ENCODE data around the gene LAMB4. TPM values are rescaled to one million over a fixed set of nuclear protein-coding genes. Genes with fewer than 3 reads are reported as not detected.

The LAMB4 gene
- total and polyA plus RNA-seq, 7 donors, result 0.04 to 2.0 (median 0.14) TPM; not detected in 4

DNA sequence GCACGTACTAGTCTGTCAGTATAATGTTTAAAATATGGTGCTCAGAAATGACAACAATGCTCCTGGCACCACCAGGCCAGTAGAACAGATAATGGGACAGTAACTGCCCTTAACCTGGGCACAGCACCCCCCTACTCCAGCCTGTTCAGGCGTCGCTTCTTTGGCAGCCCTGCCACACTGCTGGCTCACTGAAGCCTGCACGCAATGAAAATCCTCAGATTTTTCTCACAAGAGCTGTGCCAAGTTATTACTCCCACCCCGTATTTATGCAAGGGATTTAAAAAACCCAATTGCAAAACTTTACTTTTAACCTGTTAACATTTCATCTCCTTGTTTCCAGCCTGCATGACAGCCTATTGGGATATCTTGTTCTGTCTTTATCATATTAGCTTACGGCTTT is 70.6 kb downstream of the LAMB4 start:
- intact Hi-C loops (cut with DNase I), result no loop called here
- no peak overlapping the region for H3K27ac ChIP-seq

DNA sequence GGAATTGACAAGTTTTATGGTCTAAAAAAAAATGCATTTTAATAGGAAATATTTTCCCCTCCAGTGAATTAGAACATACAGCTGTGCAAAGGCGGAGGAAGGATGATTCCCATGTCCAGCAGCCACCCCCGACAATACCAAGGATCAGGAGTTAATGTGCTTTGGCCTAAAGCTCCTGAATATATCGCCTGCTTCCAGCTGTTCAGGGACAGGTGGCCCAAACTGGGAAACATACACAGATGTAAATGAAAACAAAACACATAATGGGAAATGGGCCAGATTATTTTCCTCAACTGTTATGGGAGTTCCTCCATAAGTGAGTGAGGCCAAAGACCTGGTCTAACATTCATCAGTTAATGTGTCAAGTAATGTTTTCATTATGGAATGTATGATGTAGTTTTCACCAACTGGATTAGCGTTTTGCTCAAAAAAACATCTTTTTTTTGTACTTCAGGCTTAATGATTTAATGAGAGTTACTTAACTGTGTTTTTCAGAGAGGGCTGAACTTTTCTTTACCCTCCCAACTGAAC is 72.1 kb downstream of the LAMB4 start:
- no peaks in the 10 kb centered on the region for H3K36me3 ChIP-seq
- intact Hi-C loops (cut with DNase I), result no loop called here
- no peak for DNase-seq
- no peaks in the 10 kb centered on the region for H3K9me3 ChIP-seq
- TF ChIP-seq POLR2AphosphoS5 (IDR thresholded peaks at IDR 0.05) (no peak), POLR2A (IDR thresholded peaks at IDR 0.05) (no peak), EP300 (IDR thresholded peaks at IDR 0.05) (no peak)
- TF ChIP-seq, protein P1, sequence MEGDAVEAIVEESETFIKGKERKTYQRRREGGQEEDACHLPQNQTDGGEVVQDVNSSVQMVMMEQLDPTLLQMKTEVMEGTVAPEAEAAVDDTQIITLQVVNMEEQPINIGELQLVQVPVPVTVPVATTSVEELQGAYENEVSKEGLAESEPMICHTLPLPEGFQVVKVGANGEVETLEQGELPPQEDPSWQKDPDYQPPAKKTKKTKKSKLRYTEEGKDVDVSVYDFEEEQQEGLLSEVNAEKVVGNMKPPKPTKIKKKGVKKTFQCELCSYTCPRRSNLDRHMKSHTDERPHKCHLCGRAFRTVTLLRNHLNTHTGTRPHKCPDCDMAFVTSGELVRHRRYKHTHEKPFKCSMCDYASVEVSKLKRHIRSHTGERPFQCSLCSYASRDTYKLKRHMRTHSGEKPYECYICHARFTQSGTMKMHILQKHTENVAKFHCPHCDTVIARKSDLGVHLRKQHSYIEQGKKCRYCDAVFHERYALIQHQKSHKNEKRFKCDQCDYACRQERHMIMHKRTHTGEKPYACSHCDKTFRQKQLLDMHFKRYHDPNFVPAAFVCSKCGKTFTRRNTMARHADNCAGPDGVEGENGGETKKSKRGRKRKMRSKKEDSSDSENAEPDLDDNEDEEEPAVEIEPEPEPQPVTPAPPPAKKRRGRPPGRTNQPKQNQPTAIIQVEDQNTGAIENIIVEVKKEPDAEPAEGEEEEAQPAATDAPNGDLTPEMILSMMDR (IDR thresholded peaks at IDR 0.05), result no peak
- H3K27ac ChIP-seq, result no peak overlapping the region
- no peak overlapping the region for H3K4me3 ChIP-seq
- 79 to 84% methylated on average over 4 of the region's 4 CpGs for WGBS, 2 donors
- no peaks in the 10 kb centered on the region for H3K4me1 ChIP-seq
- H3K27me3 ChIP-seq, result no peaks in the 10 kb centered on the region

More for the DNA sequence above, 70.6 kb downstream of the LAMB4 start:
- Histone ChIP-seq H3K4me1 (no peaks in the 10 kb centered on the region), H3K9me3 (no peaks in the 10 kb centered on the region), H3K36me3 (no peaks in the 10 kb centered on the region), H3K27me3 (no peaks in the 10 kb centered on the region), H3K4me3 (no peak overlapping the region)
- no peak for DNase-seq
- TF ChIP-seq POLR2A (IDR thresholded peaks at IDR 0.05) (no peak), EP300 (IDR thresholded peaks at IDR 0.05) (no peak), POLR2AphosphoS5 (IDR thresholded peaks at IDR 0.05) (no peak)
- TF ChIP-seq, protein P1 (IDR thresholded peaks at IDR 0.05), result no peak
- 85 to 88% methylated on average over 6 of the region's 6 CpGs for whole genome bisulfite sequencing, 2 donors

DNA sequence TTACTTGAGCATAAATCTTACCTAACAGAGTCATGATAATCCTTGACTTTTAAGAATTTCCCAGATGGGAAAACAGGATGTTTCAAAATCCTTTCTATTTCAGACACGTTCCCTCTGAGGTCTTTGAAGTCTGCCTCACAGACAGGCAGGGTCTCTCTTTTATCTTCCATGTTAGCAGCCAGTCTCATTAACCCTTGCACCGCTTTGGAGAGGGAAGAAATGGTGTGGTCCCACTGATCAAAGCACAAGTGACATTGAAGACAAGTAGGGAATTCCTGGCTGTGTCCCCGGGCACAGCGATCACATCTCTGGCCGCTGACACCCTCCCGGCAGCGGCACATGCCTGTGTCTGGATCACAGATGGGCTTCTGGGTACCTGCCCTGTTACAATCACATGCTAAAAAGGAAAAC is 74.5 kb downstream of the LAMB4 start:
- Histone ChIP-seq H3K27ac (no peak overlapping the region), H3K4me3 (no peak overlapping the region), H3K27me3 (no peaks in the 10 kb centered on the region), H3K9me3 (no peaks in the 10 kb centered on the region), H3K36me3 (no peaks in the 10 kb centered on the region), H3K4me1 (peaks cover 0 to 13% (median 6%) of the 10 kb centered on the region in 4 donors)
- TF ChIP-seq POLR2AphosphoS5 (IDR thresholded peaks at IDR 0.05) (no peak), POLR2A (IDR thresholded peaks at IDR 0.05) (no peak), EP300 (IDR thresholded peaks at IDR 0.05) (no peak)
- TF ChIP-seq, protein P1 (IDR thresholded peaks at IDR 0.05), result no peak
- intact Hi-C loops (cut with DNase I), result no loop called here
- no peak for DNase-seq
- 86 to 91% methylated on average over 7 of the region's 7 CpGs for WGBS, 2 donors

DNA sequence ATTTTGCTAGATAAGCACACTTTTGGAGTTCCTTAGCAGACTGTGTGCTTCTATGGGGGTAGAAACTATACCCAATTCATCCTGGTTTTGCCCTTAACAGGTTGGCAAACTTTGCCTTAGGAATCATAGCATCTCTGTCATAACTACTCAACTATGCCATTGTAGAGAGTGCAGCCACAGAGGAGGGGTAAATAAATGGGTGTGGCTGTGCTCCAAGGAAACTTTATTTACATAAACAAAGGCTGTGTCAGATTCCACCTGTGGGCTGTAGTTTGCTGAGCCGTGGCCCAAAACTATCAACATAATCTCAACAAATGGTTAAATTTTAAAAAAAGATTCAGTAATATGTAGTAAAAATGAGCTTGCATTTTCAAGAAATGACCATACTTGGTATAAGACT is 75.6 kb downstream of the LAMB4 start:
- intact Hi-C loops (cut with DNase I), result no loop called here
- Histone ChIP-seq H3K9me3 (no peaks in the 10 kb centered on the region), H3K4me1 (peaks cover 0 to 16% (median 9%) of the 10 kb centered on the region in 4 donors), H3K4me3 (no peak overlapping the region), H3K27ac (no peak overlapping the region), H3K27me3 (no peaks in the 10 kb centered on the region), H3K36me3 (no peaks in the 10 kb centered on the region)
- WGBS, 2 donors, result 12 to 61% methylated on average over 1 of the region's 1 CpG
- TF ChIP-seq EP300 (IDR thresholded peaks at IDR 0.05) (no peak), POLR2A (IDR thresholded peaks at IDR 0.05) (no peak), POLR2AphosphoS5 (IDR thresholded peaks at IDR 0.05) (no peak)
- TF ChIP-seq, protein P1 (IDR thresholded peaks at IDR 0.05), result no peak
- no peak for DNase-seq

DNA sequence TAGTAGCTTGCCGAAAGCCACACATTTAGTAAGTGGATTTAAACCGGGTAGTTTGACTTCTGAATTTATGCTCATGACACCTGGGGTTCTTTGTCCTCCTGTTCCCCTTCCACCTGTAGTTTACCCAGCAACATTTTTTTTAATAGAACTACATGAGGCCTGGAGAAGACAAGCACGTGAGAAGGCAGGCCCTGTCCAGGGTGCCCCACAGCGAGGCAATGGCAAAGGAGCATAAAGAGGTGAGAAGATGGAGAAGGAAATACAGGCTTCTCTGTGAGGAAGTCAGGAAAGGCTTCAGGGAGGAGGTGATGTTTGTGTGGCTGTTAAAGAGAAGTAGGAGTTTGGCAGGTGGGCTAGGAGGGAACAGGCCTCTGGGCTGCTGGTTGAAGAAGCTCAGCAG is 76.9 kb downstream of the LAMB4 start:
- intact Hi-C loops (cut with DNase I), result no loop called here
- WGBS, 2 donors, result 86 to 94% methylated on average over 4 of the region's 4 CpGs
- Histone ChIP-seq H3K27me3 (no peaks in the 10 kb centered on the region), H3K36me3 (no peaks in the 10 kb centered on the region), H3K4me1 (peaks cover 0 to 16% (median 9%) of the 10 kb centered on the region in 4 donors), H3K27ac (no peak overlapping the region), H3K4me3 (no peak overlapping the region), H3K9me3 (no peaks in the 10 kb centered on the region)
- DNase-seq, result no peak
- TF ChIP-seq EP300 (IDR thresholded peaks at IDR 0.05) (no peak), POLR2AphosphoS5 (IDR thresholded peaks at IDR 0.05) (no peak), POLR2A (IDR thresholded peaks at IDR 0.05) (no peak)
- TF ChIP-seq, protein P1 (IDR thresholded peaks at IDR 0.05), result no peak
